KOPT-K1 (cell line): ENCODE measurements around the gene ANKRD30A.
"Not testable (repeated sequence)": the region's sequence is repeated elsewhere in the genome, so short reads cannot be mapped to it uniquely, and the experiment has no call there.

Source experiments
- H3K27ac ChIP-seq: fragments of 200-600 bp; sonication (generic); 2 replicates; pipeline ENCODE4 v1.5.1; 2016; ENCODE audit warnings: antibody characterized with exemption, mild to moderate bottlenecking, low read depth, low read length; ENCODE audit not compliant: poor library complexity, severe bottlenecking
- H3K36me3 ChIP-seq: fragments of 200-600 bp; sonication (generic); 2 replicates; pipeline ENCODE4 v1.5.1; 2017; ENCODE audit warnings: antibody characterized with exemption, mild to moderate bottlenecking, low read length, moderate library complexity; ENCODE audit not compliant: insufficient read depth
- H3K9me3 ChIP-seq: fragments of 200-600 bp; sonication (generic); 2 replicates; pipeline ENCODE4 v1.5.1; 2017; ENCODE audit warnings: antibody characterized with exemption, low read length, mild to moderate bottlenecking; ENCODE audit not compliant: insufficient read depth, poor library complexity, severe bottlenecking

ANKRD30A gene

DNA sequence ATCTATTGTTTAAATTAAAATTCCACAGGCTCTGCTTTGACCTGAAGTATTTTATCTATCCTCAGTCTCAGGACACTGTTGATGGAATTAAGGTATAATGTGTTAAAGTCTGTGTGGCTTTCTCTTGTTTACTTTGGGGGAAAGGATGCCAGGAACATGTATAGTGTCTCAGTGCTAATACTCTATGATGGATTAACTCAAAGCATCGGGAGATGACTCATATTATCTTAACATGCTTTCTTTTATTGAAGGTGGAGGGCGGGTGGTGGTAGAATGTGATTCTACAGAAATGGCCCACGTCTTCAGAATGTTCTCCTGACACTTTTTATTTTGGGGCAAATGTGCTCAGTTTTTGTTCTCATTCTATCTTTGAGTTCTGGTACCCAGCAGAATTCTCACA lies 189.0 kb downstream of the ANKRD30A start:
- no peaks in the 10 kb centered on the region for H3K9me3 ChIP-seq

DNA sequence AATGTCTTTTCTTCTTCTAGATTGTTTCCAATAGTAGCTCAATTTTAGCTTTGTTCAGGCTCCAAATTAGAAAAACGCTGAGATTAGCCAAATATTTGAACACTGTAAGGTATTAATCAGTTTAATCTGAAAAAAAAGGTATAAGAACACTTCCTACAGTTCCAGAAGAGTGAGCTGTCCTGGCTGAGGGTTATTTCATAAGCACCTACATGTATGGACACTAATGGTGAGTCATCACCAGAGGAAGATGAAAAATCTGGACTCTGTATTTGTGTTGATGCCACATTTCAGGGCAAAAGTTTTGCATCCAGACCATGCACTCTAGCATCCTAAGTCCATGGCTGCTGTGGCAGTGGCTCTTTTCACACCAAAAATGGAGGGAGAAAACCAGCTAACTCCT lies 189.5 kb downstream of the ANKRD30A start:
- Histone ChIP-seq H3K36me3 (no peaks in the 10 kb centered on the region), H3K27ac (no peak overlapping the region), H3K9me3 (no peaks in the 10 kb centered on the region)

More for the DNA sequence above, 189.0 kb downstream of the ANKRD30A start:
- Histone ChIP-seq H3K36me3 (no peaks in the 10 kb centered on the region), H3K27ac (no peak overlapping the region)

DNA sequence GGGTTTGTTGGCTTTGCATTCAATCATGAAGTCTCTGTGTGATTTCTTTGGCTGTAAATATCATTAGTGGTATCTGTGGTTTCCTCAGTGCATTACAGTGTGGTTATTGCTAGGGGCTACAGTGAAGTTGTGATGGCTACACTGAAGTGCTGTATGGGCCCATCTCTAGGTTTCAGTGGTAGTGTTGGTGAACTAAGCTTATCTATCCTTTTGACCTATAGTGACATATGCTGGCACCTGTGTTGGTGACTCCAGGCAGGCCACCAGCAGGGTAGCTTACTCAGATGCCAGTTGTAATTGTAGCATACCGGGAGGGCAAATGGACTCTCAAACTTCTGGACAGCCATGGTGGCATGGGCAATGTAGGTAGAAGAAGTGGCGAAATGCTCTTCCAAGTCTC lies 219.0 kb downstream of the ANKRD30A start:
- H3K9me3 ChIP-seq, result no peaks in the 10 kb centered on the region
- no peak overlapping the region for H3K27ac ChIP-seq
- H3K36me3 ChIP-seq, result no peaks in the 10 kb centered on the region

DNA sequence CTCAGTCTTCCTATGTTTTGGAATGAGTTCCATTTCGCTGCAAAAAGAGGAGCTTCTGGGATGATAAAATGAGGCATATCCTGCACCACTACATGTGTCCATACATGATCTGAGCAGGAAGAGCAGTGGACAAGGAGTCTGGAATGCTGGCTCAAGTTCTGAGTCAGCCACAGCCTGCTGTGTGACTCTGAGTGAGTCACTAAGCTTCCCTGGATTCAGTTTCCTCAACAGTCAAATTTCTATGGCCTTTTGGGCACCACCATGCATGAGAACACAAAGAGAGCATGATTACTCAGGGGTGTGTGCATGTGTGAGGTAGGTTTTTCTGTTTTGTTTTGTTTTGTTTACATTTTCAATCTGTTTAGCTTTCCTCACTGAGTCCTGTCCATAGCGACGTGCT lies 254.6 kb downstream of the ANKRD30A start:
- Histone ChIP-seq H3K9me3 (no peaks in the 10 kb centered on the region), H3K27ac (no peak overlapping the region), H3K36me3 (no peaks in the 10 kb centered on the region)

DNA sequence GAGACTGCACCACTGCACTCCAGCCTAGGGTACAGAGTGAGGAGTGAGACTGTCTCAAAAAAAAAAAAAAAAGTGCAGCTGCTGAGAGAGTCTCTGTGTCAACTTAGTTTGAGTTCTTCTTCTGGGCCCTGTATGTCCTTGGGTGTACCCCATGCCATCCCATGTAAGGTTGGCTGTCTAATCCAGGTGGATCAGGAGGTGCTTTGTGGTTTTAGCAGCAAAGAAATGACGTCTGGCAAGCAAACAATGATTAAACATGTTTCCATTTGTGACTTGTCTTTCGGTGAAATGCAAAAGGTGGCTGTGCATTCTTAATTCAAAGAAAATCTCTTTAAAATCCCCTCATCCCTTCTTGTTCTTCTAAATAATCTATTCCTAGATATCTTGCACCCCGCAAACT lies 255.9 kb downstream of the ANKRD30A start:
- H3K36me3 ChIP-seq, result no peaks in the 10 kb centered on the region
- no peaks in the 10 kb centered on the region for H3K9me3 ChIP-seq
- H3K27ac ChIP-seq, result no peak overlapping the region

DNA sequence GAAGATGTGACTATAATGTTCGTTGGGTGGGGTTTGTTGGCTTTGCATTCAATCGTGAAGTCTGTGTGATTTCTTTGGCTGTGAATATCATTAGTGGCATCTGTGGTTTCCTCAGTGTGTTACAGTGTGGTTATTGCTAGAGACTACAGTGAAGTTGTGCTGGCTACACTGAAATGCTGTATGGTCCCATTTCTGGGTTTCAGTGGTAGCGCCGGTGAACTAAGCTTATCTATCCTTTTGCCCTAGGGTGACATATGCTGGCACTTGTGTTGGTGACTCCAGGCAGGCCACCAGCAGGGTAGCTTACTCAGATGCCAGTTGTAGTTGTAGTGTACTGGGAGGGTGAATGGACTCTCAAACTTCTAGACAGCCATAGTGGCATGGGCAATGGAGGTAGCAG lies 259.5 kb downstream of the ANKRD30A start:
- Histone ChIP-seq H3K27ac (no peak overlapping the region), H3K36me3 (no peaks in the 10 kb centered on the region), H3K9me3 (no peaks in the 10 kb centered on the region)

DNA sequence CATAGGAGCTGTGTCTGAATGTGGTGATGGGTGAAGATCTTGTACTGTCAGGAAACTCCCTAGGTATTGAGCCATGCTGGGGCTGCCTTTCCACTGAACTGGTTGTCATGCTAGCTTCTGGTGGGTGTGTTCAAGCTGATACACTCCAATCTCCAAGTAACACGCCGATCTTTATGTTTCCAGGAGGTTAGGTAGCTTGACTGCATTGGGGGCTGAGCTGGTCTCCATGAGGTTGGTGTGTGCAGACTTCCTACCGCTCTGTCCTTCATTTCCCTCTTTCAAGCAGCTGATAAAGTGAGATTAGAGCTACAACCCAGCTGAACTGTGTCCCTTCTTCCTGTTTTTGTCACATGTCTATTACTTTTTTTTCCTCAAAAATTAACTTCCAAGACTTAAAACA lies 265.5 kb downstream of the ANKRD30A start:
- Histone ChIP-seq H3K9me3 (no peaks in the 10 kb centered on the region), H3K27ac (no peak overlapping the region), H3K36me3 (no peaks in the 10 kb centered on the region)

DNA sequence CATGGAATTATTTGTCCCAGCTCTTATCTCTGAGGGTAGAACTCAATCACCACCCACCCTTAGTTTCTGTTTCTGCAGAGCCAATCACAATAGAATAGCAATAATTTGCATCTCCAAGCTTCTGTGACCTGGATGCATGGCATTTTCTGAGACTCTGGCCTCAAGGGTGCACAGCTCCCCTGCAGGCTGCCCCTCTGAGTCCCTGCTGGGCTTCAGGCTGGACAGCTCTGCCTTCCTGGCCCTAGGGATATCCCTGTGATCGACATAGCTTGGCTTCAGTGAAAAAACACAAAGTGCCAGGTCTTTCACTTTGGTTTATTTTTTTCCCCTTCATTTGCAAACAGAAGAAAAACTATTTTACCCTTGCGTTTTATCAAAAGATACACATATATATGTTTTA lies 275.4 kb downstream of the ANKRD30A start:
- H3K27ac ChIP-seq, H3K36me3 ChIP-seq, H3K9me3 ChIP-seq: not testable (repeated sequence)

DNA sequence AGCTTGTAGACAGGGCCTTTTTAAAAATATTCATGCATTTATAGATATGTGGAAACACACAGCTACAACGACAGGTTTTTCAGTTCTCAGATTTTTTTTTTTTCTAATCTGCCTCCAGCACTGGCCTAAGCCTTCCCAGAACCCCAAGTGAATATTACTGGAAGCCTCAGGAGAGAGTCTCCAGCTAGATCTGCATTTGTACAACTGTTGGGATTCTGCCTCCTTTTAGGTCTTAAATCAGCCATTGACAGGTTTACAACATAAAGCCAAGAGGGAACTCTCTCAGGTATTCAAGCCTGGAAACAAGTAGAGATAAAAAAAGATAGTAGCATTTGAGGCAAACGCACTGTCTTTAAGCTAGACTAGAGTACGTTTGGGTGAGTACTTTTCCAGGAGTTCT lies 275.8 kb downstream of the ANKRD30A start:
- H3K9me3 ChIP-seq, result no peaks in the 10 kb centered on the region
- H3K36me3 ChIP-seq, result no peaks in the 10 kb centered on the region
- no peak overlapping the region for H3K27ac ChIP-seq

DNA sequence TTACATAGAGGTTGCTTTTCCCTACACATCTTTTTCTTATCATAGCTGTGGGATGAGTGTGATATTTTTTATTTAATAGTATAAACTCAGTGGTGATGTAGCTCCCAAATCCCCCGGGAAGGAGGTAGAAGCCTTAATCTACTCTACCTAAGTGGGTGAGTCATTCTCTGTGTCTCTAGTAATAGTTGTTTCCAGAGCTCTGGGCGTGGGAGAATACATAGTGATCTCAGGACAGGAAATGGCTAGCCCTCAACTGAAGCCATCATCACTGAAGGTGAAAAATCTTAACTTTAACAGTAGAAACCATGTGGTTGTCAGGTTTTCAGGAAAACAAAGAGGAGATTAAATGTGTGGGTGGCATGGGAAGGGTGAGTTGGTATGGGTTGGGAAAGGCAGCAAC lies 278.4 kb downstream of the ANKRD30A start:
- H3K36me3 ChIP-seq, result no peaks in the 10 kb centered on the region
- no peak overlapping the region for H3K27ac ChIP-seq
- H3K9me3 ChIP-seq, result no peaks in the 10 kb centered on the region
